GM12878 (cell line): ENCODE measurements around the gene OSCP1. TPM values are rescaled to one million over a fixed set of nuclear protein-coding genes. Genes with fewer than 3 reads are reported as not detected.

Source experiments
- ATAC-seq: fragments of 200-7000 bp; cut with Tn5 transposase; 3 replicates; pipeline ENCODE4 v1.9.1; 2020; ENCODE audit warnings: mild to moderate bottlenecking, moderate library complexity
- BruUV-seq: library from RNA; stranded (reverse); fragments of 400-500 nt; replicated peaks from 2 replicates; lab custom pipeline; 2021; lab: Mats Ljungman, UMichigan
- CTCF ChIA-PET: fragments of 300-600 bp; sonication (Branson Sonifier 250); formaldehyde crosslinking; extraction: SDS; loops from one replicate; lab custom pipeline; 2021; ENCODE audit warnings: inconsistent platforms; lab: Yijun Ruan, JAX
- POLR2A ChIA-PET: fragments of 350-600 bp; formaldehyde crosslinking; extraction: SDS; loops from one replicate; lab custom pipeline; 2021; ENCODE audit warnings: inconsistent platforms; lab: Charles Lee
- RAD21 ChIA-PET: fragments of 300-600 bp; sonication (Branson Sonifier 250); formaldehyde crosslinking; loops from one replicate; lab custom pipeline; 2023; ENCODE audit warnings: antibody characterized with exemption; ENCODE audit not compliant: unreplicated experiment; lab: Charles Lee
- SMC1A ChIA-PET: fragments of 300-600 bp; sonication (Branson Sonifier 250); formaldehyde crosslinking; loops from one replicate; lab custom pipeline; 2023; ENCODE audit not compliant: unreplicated experiment, uncharacterized antibody; lab: Charles Lee
- DNase-seq: peaks from one replicate; pipeline ENCODE4 v3.0.0-alpha.2; 2011; ENCODE audit warnings: low read depth, low spot score
- FAIRE-seq: peaks from 3 replicates; lab custom pipeline; 2011; peaks lifted over from hg19 to GRCh38; lab: Jason Lieb, UNC
- H2AFZ ChIP-seq: 2 replicates; pipeline ENCODE4 v1.6.0; 2011; ENCODE audit warnings: low read depth, low read length, control low read depth; ENCODE audit not compliant: control insufficient read depth
- H3K27ac ChIP-seq: 2 replicates; pipeline ENCODE4 v1.5.1; 2011; ENCODE audit warnings: control low read depth; ENCODE audit not compliant: control insufficient read depth, insufficient read depth
- H3K27me3 ChIP-seq, 2 experiments: replicated peaks in 1 of 2; 2 replicates each; pipeline versions ENCODE4 v1.6.0 to v1.6.1; 2011; ENCODE audit warnings: low read length in 1 of 2; ENCODE audit not compliant: control insufficient read depth in 2 of 2, insufficient read depth in 2 of 2
- H3K36me3 ChIP-seq, 2 experiments: 2 replicates each; pipeline ENCODE4 v1.5.1; 2011; ENCODE audit warnings: low read length in 1 of 2; ENCODE audit not compliant: control insufficient read depth in 2 of 2, insufficient read depth in 2 of 2
- H3K4me1 ChIP-seq: 2 replicates; pipeline ENCODE4 v1.6.1; 2011; ENCODE audit warnings: mild to moderate bottlenecking, low read length, moderate library complexity, mixed read lengths; ENCODE audit not compliant: control insufficient read depth, insufficient read depth
- H3K4me2 ChIP-seq: 2 replicates; pipeline ENCODE4 v1.6.0; 2011; ENCODE audit warnings: control low read depth; ENCODE audit not compliant: control insufficient read depth, insufficient read depth
- H3K4me3 ChIP-seq: fragments of 200-600 bp; sonication (generic); 2 replicates; pipeline ENCODE4 v1.5.1; 2016
- H3K79me2 ChIP-seq: 2 replicates; pipeline ENCODE4 v1.6.0; 2011; ENCODE audit warnings: low read length; ENCODE audit not compliant: control insufficient read depth, insufficient read depth
- H3K9ac ChIP-seq: 2 replicates; pipeline ENCODE4 v1.8.0; 2011; ENCODE audit warnings: low read length, control low read depth, mixed read lengths; ENCODE audit not compliant: control insufficient read depth, insufficient read depth
- H3K9me3 ChIP-seq: replicated peaks from 3 replicates; pipeline ENCODE4 v1.5.1; 2011; ENCODE audit warnings: mild to moderate bottlenecking, low read length; ENCODE audit not compliant: control insufficient read depth, insufficient read depth
- H4K20me1 ChIP-seq: 2 replicates; pipeline ENCODE4 v1.6.0; 2011; ENCODE audit not compliant: control insufficient read depth, insufficient read depth
- CREB1 ChIP-seq: IDR thresholded peaks from 2 replicates; pipeline ENCODE4 v1.6.1; 2012; ENCODE audit warnings: low read depth, mild to moderate bottlenecking, inconsistent platforms
- EED ChIP-seq: sonication (generic); IDR thresholded peaks from 2 replicates; pipeline ENCODE4 v1.6.1; 2016; ENCODE audit warnings: antibody characterized with exemption, low read depth
- ESRRA ChIP-seq: IDR thresholded peaks from 2 replicates; pipeline ENCODE4 v1.6.1; 2012; ENCODE audit warnings: mild to moderate bottlenecking, low read length, improper control_type of control experiment
- HCFC1 ChIP-seq: fragments of 150-350 bp; IDR thresholded peaks from 2 replicates; pipeline ENCODE4 v1.6.1; 2014; ENCODE audit warnings: low read length
- MAX ChIP-seq: IDR thresholded peaks from 2 replicates; pipeline ENCODE4 v1.6.1; 2012; ENCODE audit warnings: low read depth, low read length, improper control_type of control experiment
- MTA3 ChIP-seq: IDR thresholded peaks from 2 replicates; pipeline ENCODE4 v1.6.1; 2012; ENCODE audit warnings: low read length, inconsistent platforms, borderline replicate concordance
- NBN ChIP-seq: fragments of 450-650 bp; IDR thresholded peaks from 2 replicates; pipeline ENCODE4 v1.6.1; 2016
- NFXL1 ChIP-seq: fragments of 450-650 bp; IDR thresholded peaks from 2 replicates; pipeline ENCODE4 v1.6.1; 2017; ENCODE audit warnings: antibody characterized with exemption, mild to moderate bottlenecking, borderline replicate concordance
- SIX5 ChIP-seq: IDR thresholded peaks from 2 replicates; pipeline ENCODE4 v1.6.1; 2011; ENCODE audit warnings: mild to moderate bottlenecking, low read depth, low read length, moderate library complexity; ENCODE audit not compliant: severe bottlenecking
- SP1 ChIP-seq: IDR thresholded peaks from one replicate; pipeline ENCODE4 v1.6.1; 2011; ENCODE audit warnings: low read depth, low read length
- STAT1 ChIP-seq: fragments of 450-650 bp; conservative IDR thresholded peaks from 2 replicates; pipeline ENCODE4 v1.6.1; 2014; ENCODE audit warnings: antibody characterized with exemption, mild to moderate bottlenecking
- TCF12 ChIP-seq: IDR thresholded peaks from 2 replicates; pipeline ENCODE4 v1.6.1; 2011; ENCODE audit warnings: low read depth, mild to moderate bottlenecking, low read length
- TCF7 ChIP-seq: IDR thresholded peaks from 2 replicates; pipeline ENCODE4 v1.6.1; 2014; ENCODE audit warnings: antibody characterized with exemption, borderline replicate concordance
- ZNF207 ChIP-seq: fragments of 450-650 bp; IDR thresholded peaks from 2 replicates; pipeline ENCODE4 v1.6.1; 2014; ENCODE audit warnings: antibody characterized with exemption, mild to moderate bottlenecking, borderline replicate concordance
- ZNF274 ChIP-seq: IDR thresholded peaks from one replicate; pipeline ENCODE4 v1.8.0; 2011; ENCODE audit not compliant: insufficient read length, insufficient read depth
- WGBS: methylation state at CpG from one replicate; pipeline ENCODE4 v1.1.6; 2016; ENCODE audit warnings: low lambda C conversion rate; ENCODE audit not compliant: insufficient replicate concordance, insufficient coverage; ENCODE audit errors: missing lambda C conversion rate; 5-methylcytosine and 5-hydroxymethylcytosine counted together
- in situ Hi-C: fragments of 300-500 bp; cut with MboI; formaldehyde crosslinking; loops from 9 replicates; pipeline ENCODE4 v1.14.3; 2018; ENCODE audit warnings: mixed read lengths
- intact Hi-C: fragments of 100-400 bp; cut with micrococcal nuclease; formaldehyde crosslinking; loops from one replicate; pipeline ENCODE4 v1.14.2; 2022; ENCODE audit not compliant: unreplicated experiment
- polyA plus RNA-seq, 11 experiments: library from polyadenylated mRNA; depleted of rRNA in 4 of 11; unstranded in 6 of 11; stranded (reverse) in 5 of 11; fragments of >200 nt; fragmentation: Nextera tagmentation in 4 of 11; fragmentation: Illumina TruSeq in 1 of 11; extraction: Ambion mirVana in 4 of 11; extraction: Trizol in 1 of 11; gene quantifications; 1 replicate in 1 of 11; 2 replicates in 10 of 11; pipeline versions ENCODE4 v1.2.1 to v1.2.3, GENCODE V29; 2011 to 2016; ENCODE audit warnings: inconsistent platforms in 2 of 11, missing spikeins in 2 of 11, low read depth in 1 of 11
- total RNA-seq, 4 experiments: library from RNA; depleted of rRNA in 3 of 4; stranded (reverse); fragments of >200 nt in 3 of 4; fragmentation: Illumina TruSeq in 1 of 4; extraction: Trizol in 1 of 4; gene quantifications; 2 replicates each; pipeline versions ENCODE4 v1.2.1 to v1.2.3, GENCODE V29; 2013 to 2021
- TF ChIP-seq, protein P1 (sequence below): IDR thresholded peaks from 2 replicates; pipeline ENCODE4 v1.6.1; 2012; ENCODE audit warnings: mild to moderate bottlenecking, low read depth, low read length

The OSCP1 gene
- total and polyA plus RNA-seq, 10 of the 15 experiments (the other 5 are each of a cell fraction or from before 2014, with no cell fraction given), result 1.8 to 5.9 (median 3.0) TPM

GRCh38 chr1:36438715-36439114, 11.5 kb downstream of the OSCP1 start:
- Histone ChIP-seq H3K36me3 (no peaks in the 10 kb centered on the region), H2AFZ (no peak overlapping the region), H3K27me3 (no peaks in the 10 kb centered on the region), H3K4me2 (no peak overlapping the region), H3K9ac (no peak overlapping the region), H3K27ac (no peak overlapping the region), H4K20me1 (no peaks in the 10 kb centered on the region), H3K79me2 (no peaks in the 10 kb centered on the region), H3K4me3 (no peak overlapping the region), H3K9me3 (no peaks in the 10 kb centered on the region), H3K4me1 (no peaks in the 10 kb centered on the region)
- DNase-seq, result no peak
- ATAC-seq, result no peak
- ChIA-PET RAD21 (interaction anchor here (0.6 kb wide), 1 partner anchor 141 kb away, joined by 3 read pairs; no protein-coding TSS in a partner anchor), SMC1A (interaction anchor here (1.7 kb wide), 1 partner anchor 17 kb away, joined by 4 read pairs; no protein-coding TSS in a partner anchor), POLR2A (no interaction called here), CTCF (interaction anchor here (1.0 to 1.1 kb wide), 2 partner anchors 14 to 17 kb away, joined by 3 to 5 read pairs; no protein-coding TSS in a partner anchor)
- BruUV-seq, result no TSS peak
- in situ Hi-C loops, result no loop called here
- WGBS, result 65% methylated on average over 4 of the region's 4 CpGs
- intact Hi-C loops, result no loop called here
- no peak for TF ChIP-seq ESRRA
- no peak for TF ChIP-seq NFXL1
- TF ChIP-seq MAX, result no peak
- no peak for TF ChIP-seq EED
- TF ChIP-seq TCF12, result no peak
- no peak for TF ChIP-seq MTA3
- no peak for TF ChIP-seq ZNF274
- FAIRE-seq, result no peak

DNA sequence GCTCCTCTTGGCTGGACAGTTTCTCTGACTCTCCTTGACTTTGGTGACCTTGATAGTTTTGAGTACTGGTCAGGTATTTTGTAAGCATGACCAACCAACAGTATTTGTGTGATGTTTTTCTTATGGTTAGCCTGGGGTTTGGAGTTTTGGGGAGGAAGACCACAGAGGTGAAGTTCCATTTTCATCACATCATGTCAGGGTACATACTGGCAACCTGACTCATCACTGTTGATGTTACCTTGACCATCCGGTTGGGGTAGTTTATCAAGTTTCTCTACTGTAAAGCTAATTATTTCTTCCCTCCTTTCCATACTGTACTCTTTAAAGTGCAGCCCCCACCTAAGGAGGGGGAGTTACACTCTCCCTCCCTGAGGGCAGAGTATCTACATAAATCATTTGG, 13.4 kb downstream of the OSCP1 start:
- 100% methylated on average over 1 of the region's 1 CpG for WGBS
- peak; percentile 49 for FAIRE-seq
- TF ChIP-seq, protein P1, sequence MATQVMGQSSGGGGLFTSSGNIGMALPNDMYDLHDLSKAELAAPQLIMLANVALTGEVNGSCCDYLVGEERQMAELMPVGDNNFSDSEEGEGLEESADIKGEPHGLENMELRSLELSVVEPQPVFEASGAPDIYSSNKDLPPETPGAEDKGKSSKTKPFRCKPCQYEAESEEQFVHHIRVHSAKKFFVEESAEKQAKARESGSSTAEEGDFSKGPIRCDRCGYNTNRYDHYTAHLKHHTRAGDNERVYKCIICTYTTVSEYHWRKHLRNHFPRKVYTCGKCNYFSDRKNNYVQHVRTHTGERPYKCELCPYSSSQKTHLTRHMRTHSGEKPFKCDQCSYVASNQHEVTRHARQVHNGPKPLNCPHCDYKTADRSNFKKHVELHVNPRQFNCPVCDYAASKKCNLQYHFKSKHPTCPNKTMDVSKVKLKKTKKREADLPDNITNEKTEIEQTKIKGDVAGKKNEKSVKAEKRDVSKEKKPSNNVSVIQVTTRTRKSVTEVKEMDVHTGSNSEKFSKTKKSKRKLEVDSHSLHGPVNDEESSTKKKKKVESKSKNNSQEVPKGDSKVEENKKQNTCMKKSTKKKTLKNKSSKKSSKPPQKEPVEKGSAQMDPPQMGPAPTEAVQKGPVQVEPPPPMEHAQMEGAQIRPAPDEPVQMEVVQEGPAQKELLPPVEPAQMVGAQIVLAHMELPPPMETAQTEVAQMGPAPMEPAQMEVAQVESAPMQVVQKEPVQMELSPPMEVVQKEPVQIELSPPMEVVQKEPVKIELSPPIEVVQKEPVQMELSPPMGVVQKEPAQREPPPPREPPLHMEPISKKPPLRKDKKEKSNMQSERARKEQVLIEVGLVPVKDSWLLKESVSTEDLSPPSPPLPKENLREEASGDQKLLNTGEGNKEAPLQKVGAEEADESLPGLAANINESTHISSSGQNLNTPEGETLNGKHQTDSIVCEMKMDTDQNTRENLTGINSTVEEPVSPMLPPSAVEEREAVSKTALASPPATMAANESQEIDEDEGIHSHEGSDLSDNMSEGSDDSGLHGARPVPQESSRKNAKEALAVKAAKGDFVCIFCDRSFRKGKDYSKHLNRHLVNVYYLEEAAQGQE, result no peak
- no peak for TF ChIP-seq SP1
- TF ChIP-seq STAT1, result no peak
- no peak for TF ChIP-seq NBN
- no peak for TF ChIP-seq SIX5
- TF ChIP-seq CREB1, result no peak
- no peak for TF ChIP-seq TCF7
- TF ChIP-seq ZNF207, result no peak
- no peak for TF ChIP-seq HCFC1

More for the DNA sequence above, 13.4 kb downstream of the OSCP1 start:
- RAD21 ChIA-PET, result interaction anchor here (0.8 kb wide), 1 partner anchor 94 kb away, joined by 3 read pairs; no protein-coding TSS in a partner anchor
- no peak overlapping the region for H3K9ac ChIP-seq
- no peaks in the 10 kb centered on the region for H3K9me3 ChIP-seq
- POLR2A ChIA-PET, result interaction anchor here (1.1 kb wide), 1 partner anchor 130 kb away, joined by 4 read pairs; no protein-coding TSS in a partner anchor
- BruUV-seq, result no TSS peak
- CTCF ChIA-PET, result interaction anchor here (0.7 kb wide), 1 partner anchor 68 kb away, joined by 3 read pairs; no protein-coding TSS in a partner anchor
- in situ Hi-C loops, result no loop called here
- H3K27ac ChIP-seq, result no peak overlapping the region
- SMC1A ChIA-PET, result interaction anchor here (0.6 to 1.7 kb wide), 2 partner anchors 15 to 606 kb away, joined by 3 to 4 read pairs; no protein-coding TSS in a partner anchor
- DNase-seq (no peak), ATAC-seq (no peak)
- no peak overlapping the region for H2AFZ ChIP-seq
- no peaks in the 10 kb centered on the region for H3K27me3 ChIP-seq
- H3K36me3 ChIP-seq, result no peaks in the 10 kb centered on the region
- no peak overlapping the region for H3K4me3 ChIP-seq
- no peaks in the 10 kb centered on the region for H3K79me2 ChIP-seq
- H3K4me2 ChIP-seq, result no peak overlapping the region
- intact Hi-C loops, result no loop called here
- H3K4me1 ChIP-seq, result no peaks in the 10 kb centered on the region
- no peaks in the 10 kb centered on the region for H4K20me1 ChIP-seq
